ENCODE results near the gene CASZ1.

CASZ1 gene

GRCh38 chr1:10653370-10654125 is 142.9 kb downstream of the CASZ1 start:
- DNase-seq (ENCODE audit: low spot score), result no peak

- no peak for DNase-seq (ENCODE audit: low spot score)
Observed at GRCh38 chr1:10652626-10653025, 143.8 kb downstream of the CASZ1 start.

GRCh38 chr1:10651793-10652192 is 144.7 kb downstream of the CASZ1 start:
- peak; percentile 88 for DNase-seq (ENCODE audit: low spot score)

- DNase-seq (ENCODE audit: low spot score), result peak; percentile 76
Observed at GRCh38 chr1:10651389-10651766, 145.1 kb downstream of the CASZ1 start.

- DNase-seq (ENCODE audit: low spot score), result no peak
Observed at GRCh38 chr1:10650556-10651388, 145.7 kb downstream of the CASZ1 start.

- peak; percentile 69 for DNase-seq (ENCODE audit: low spot score)
Observed at GRCh38 chr1:10649517-10650201, 146.8 kb downstream of the CASZ1 start.

- no peak for DNase-seq (ENCODE audit: low spot score)
Observed at GRCh38 chr1:10648689-10649516, 147.5 kb downstream of the CASZ1 start.

- no peak for DNase-seq (ENCODE audit: low spot score)
Observed at GRCh38 chr1:10647414-10648170, 148.9 kb downstream of the CASZ1 start.

GRCh38 chr1:10646347-10646861 is 150.0 kb downstream of the CASZ1 start:
- peak; percentile 68 for DNase-seq (ENCODE audit: low spot score)

- DNase-seq (ENCODE audit: low spot score), result no peak
Observed at GRCh38 chr1:10644307-10645128, 151.9 kb downstream of the CASZ1 start.

GRCh38 chr1:10643607-10644306 is 152.7 kb downstream of the CASZ1 start:
- DNase-seq (ENCODE audit: low spot score), result no peak

- DNase-seq (ENCODE audit: low spot score), result no peak
Observed at GRCh38 chr1:10642403-10643080, 153.9 kb downstream of the CASZ1 start.

GRCh38 chr1:10641976-10642375 is 154.5 kb downstream of the CASZ1 start:
- no peak for DNase-seq (ENCODE audit: low spot score)

- no peak for DNase-seq (ENCODE audit: low spot score)
Observed at GRCh38 chr1:10640843-10641553, 155.4 kb downstream of the CASZ1 start.

GRCh38 chr1:10639775-10640578 is 156.5 kb downstream of the CASZ1 start:
- DNase-seq (ENCODE audit: low spot score), result peak; percentile 64

GRCh38 chr1:10639011-10639774 is 157.3 kb downstream of the CASZ1 start:
- peak; percentile 76 for DNase-seq (ENCODE audit: low spot score)
